Esophagus mucosa (tissue), 1 donor: ENCODE data around the gene PHACTR3. TPM values are rescaled to one million over a fixed set of nuclear protein-coding genes. Genes with fewer than 3 reads are reported as not detected.

ENCODE experiments used
- ATAC-seq: fragments of 200-7000 bp; cut with Tn5 transposase; one replicate; pipeline ENCODE4 v1.9.1; 2020
- total RNA-seq: library from RNA; stranded (reverse); gene quantifications from one replicate; pipeline ENCODE4 v1.2.4, GENCODE V29; 2023
- donor health status: DM: yes; HTN: yes; CAD: no.

PHACTR3 gene
- total RNA-seq, 1 donor from 2014 or later, result not detected

DNA sequence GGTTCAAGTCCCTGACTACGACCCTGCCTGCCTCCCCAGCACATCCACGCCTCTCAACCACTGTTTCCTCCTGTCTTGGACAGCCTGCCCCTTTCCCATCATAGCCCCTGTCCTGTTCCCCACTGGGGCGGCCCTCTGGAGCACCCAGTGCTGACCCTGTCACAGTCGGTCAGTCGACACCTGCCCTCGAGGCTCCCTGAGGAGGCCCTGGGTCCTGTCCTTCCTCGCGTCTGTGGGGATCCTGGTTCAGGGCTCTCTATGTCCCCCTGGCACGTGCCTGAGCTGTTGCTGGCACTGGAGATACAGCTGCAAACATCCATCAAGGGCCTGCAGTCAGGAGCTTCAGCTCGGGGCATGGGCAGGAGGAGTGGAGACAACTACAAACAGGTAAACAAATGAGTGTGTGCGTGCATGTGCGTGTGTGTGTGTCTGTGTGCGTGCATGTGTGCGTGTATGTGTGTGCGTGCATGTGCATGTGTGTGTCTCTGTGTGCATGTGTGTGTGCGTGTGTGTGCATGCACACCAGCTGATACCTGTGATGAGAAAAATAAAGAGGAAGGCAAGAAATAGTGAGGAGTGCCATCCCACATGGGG lies 132.8 kb downstream of the PHACTR3 start:
- no peak for ATAC-seq

DNA sequence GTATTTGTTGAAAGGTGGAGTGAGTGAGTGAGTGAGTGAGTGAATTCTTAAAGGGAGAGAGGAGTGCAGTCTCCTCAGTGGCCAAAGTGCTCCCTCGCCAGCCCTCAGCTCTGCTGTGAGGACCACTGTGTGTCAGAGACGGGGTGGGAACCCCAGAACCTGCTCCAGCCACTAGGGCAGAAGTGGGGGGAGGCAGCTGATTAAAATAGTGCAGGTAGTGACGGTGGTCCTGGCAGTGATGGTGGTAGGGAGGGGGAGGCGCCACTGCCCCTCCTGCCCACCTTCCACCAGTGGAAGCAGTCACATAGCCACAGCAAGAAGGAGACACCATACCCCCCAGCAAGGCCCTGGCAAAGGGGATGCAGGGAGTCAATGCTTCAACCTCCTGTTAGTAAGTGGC lies 133.5 kb downstream of the PHACTR3 start:
- no peak for ATAC-seq

DNA sequence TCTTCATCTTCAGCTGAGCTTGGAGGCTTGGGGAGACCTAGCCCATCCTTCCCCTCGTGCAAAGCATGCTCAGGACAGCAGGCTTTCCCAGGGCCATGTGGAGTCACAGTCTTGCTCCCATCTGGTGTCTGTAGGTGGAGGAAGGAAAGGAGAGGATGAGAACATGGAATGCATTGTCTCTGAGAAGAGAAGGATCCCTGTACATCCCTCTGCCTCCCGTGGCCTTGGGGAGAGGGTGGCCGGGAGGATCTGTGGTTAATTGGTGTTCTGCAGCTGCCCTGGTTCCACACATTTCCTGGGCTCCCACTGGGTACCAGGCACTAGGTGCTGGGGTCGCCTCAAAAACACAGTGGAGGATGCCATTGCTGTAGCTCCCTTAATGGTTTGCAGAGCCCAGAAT lies 134.5 kb downstream of the PHACTR3 start:
- ATAC-seq, result no peak

DNA sequence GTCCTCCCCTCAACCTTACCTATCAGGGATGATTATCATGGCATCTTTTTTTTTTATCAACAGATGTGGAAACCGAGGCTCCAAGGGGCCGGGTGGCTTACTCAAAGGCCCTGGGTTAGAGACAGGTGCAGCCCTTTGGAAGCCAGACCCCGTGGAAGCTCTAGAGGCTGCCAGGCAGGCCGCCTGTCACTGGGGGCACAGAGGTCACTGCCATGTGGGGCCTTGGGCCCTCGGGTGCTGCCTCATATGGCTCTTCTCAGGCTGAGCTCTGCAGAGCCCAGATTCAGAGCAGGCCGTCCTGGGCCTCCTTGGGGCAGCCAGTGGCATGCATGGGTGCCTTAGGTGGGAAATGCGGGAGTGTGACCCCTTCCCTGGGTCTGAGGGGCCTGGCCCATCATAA lies 136.3 kb downstream of the PHACTR3 start:
- no peak for ATAC-seq

DNA sequence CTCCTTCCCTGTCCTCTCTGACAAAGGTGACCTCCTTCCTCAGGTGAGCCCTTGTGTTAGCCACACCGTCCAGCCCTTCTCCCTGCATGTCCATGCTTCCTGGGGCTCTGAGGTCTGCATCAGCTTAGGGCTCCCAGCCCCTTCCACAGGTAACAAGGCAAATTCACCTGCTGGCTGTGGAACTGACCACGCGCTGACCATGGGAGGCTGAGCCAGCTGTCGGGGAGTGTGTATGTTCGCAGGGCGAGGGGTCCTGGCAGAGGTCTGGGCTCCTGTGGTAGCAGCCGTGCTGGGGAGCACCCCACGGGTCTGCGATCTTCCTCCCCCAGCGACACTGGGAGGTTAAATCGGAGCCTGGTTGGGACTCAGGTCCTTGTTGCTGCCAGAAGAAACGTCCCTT lies 136.7 kb downstream of the PHACTR3 start:
- ATAC-seq, result no peak

DNA sequence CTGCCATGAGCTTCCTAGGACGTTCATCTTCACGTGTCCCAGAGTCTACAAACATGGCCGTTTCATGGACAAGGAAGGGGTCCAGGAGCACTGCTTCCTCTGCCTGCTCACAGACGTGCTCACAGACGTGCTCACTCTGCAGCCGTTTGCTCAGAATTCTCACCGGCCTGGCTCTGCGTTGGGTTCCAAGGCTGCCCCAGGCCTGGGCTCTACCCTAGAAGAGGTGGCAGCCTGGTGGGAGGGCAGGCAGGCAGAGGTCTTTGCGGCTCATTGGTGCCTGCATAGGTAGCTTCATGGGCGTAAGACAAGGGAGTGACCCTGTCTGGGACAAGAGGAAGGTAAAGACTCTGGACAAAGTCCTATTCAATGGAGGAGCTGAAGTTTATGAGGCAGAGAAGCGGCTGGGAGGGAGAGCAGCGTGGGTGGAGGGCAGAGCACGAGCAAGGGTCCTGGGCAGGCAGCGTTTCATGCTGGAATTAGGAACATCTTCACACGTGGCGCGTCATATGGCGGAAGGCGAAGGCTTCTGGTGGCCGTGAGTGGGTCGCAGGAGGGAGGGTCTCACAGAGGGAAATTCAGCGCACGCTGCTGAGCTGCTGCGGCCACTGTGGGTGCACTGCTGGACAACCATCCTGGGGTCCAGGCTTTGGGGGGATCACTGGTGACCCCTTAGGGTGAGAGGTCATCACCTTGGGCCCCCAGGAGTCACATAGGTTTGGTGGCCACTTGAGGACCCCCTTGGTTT lies 138.2 kb downstream of the PHACTR3 start:
- no peak for ATAC-seq

DNA sequence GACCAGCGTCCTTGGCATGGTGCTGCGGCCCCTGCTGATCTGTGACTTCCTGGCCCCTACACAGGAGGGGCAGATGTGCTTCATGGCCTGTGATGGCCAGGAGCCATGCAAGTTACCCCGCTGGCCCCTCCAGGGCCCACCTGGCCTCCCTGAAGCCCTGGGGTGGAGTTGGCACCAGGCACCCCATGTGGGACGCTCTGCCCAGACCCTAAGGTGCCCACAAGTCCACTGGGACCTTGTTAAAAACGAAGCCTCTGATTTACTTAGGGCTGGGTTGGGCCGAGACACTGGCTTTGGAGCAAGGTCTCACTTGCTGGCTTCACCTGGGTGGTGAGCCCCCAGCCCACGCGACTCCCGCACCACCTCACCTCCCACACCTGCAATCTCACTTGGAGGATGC lies 139.0 kb downstream of the PHACTR3 start:
- ATAC-seq, result no peak

DNA sequence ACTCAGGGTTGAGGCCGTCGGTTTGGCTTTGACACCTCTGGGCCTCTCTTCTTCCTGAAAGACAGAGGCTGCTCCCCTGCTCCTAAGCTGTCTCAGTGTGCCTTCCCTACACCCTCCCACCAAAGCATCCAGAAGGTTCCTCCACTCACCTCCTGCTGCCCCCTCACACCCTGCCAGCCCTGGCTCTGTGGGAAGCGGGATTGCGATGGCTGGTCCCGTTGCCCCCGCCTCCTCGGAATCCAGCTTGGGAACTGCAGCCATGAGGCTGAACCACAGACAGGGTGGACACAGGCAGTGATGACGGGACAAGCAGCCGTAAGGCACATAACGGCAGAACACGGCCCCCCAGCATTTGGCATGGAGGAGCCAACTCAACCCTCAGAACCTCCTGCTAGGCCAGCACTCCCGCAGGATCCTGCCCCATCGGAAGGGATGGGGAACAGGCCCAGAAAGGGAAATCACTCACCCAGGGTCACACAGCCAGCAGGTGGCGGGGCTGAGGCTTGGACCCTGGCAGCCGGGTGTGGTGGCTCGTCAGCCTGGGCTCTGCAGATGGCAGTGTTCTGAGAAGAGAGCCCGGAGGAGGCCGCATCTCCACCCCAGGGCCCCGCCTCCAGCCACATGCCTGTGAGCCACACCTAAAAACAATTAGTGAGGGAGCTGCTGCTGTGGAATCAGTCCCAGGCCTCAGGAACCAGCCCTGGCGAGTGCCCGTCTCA lies 139.6 kb downstream of the PHACTR3 start:
- ATAC-seq, result peak; percentile 24

DNA sequence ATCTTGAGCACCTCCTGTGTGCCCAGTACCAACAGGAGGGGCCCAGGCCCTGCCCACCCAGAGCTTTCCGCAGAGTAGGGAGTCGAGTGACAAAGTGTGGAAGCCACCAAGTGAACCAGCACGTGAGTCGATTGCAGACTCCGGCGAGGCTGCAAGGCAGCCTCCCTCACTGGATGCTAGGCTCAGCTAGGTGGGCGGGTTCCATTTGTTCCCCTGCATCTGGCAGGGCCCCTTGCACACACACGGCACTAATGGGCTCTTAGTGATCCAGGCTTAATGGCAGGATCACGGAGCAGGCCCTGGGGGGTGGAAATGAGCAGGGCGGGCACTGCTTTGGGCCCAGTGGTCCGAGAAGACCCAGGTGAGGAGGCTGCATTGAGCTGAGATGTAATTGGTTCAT lies 140.4 kb downstream of the PHACTR3 start:
- no peak for ATAC-seq

DNA sequence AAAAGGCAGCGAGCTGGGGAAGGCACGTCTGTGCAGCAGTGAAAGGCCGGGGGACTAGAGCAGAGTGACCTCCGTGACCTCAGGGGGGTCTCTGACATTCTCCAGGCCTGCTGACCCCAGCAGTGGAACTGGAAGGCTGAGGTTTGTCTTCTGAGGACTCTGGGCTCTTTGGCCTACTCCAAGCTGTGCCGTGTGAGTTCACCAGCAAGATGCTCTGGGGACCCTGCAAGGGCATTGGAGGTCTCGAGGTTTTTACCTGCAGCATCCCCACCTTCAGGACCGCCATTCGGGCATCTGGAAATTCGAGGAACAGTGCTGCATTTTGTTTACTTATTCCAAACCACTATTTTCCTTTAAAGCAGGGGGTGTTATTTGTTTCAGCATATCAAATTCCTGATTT lies 140.9 kb downstream of the PHACTR3 start:
- ATAC-seq, result no peak

DNA sequence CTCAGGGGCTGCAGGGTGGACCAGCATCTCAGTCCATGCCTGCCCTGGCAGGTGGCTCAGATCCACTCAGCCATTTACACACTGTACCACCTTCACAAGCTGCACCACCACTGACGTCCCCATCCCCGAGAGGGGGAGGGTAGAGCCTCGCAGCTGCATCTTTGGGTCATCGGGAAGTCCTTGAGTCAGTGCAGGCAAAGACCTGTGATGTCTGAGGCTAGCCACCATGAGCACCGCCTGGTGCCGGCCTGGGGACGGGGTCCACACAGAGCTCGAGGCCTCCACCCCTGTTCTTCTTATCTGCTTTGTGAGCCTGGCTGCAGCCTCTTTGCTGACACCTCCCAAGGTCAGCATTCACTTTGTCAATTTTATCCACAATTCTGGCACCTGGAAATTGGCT lies 141.4 kb downstream of the PHACTR3 start:
- no peak for ATAC-seq

DNA sequence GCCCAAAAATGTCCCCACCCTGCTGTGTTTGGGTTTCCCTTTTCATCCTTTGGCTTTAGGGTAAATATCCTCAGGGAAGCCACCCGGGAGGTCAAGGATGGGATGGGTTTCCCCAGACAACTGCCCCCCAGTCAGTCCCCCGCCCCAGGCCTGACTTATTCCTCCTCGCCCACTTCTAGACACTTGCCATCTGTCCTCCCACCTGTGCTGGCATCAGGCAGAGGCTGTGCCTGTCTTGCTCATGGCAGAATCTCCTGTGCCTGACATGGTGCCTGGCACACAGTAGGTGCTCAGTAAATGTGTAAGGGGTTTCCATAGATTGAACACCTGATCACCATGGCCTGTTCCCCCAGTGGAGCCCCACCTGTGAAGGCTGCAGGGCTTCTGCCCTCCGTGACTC lies 141.8 kb downstream of the PHACTR3 start:
- ATAC-seq, result no peak

DNA sequence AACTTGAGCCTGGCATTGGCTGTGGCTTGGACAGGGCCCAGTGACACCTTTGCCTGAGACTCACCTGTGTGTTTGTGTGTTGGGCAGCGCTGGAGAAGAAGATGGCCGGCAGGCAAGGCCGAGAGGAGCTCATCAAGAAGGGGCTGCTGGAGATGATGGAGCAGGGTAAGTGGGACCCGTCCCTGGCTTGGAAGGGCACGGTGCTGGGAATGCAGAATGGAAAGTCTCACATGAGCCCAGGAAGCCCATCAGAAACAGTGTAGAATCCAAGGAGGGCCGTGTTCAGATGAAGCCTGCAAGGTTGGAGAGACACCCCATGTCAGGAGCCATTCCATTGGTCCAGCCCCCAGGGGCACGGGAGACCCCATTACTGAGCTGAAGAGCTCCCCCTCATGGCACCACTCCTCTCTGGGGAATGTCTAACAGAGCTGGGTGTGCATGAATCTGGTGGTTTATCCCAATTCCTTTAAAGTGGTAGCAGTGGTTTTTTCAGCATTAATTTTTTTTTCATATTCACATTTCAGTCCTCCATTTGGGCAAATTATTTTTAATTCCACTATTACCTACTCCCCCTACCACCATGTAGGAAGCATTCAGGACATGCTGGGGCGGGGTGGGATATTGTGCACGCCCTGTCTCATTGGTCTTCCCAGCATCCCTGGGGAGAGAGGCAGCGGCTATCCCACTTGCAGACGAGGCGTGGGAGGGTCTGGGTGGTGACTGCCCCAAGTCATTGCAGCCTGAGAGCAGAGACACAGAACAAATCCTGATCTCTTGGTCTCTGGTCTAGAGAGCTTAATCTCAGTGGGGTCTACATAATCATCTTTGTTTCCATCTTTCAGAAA lies 143.6 kb downstream of the PHACTR3 start:
- no peak for ATAC-seq

DNA sequence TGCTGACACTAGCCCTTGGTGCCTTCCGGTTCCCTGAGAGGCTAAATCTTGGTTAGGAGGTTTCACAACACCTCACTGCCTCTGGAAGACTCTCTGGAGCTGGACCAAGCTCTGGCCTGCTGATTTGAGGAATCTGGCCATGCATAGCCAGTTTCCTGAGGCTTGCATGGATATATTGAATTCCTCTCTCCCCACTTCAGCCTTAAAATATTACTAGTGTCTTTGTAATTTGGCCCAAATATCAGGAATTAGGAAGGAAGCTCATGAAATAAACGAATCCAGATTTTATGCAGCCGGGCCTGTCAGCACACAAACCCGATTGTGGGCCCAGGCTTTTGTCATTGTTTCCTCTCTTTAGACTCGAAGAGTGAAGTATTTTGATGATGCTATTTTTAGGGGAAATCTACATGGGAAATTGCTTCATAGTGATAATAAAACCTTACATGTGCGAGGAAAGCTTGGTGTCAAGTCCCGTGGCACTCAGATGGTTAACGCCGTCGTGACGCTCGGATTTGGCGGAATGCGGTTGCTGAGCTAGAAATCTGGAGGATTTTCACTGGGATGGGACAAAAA lies 144.4 kb downstream of the PHACTR3 start:
- no peak for ATAC-seq

DNA sequence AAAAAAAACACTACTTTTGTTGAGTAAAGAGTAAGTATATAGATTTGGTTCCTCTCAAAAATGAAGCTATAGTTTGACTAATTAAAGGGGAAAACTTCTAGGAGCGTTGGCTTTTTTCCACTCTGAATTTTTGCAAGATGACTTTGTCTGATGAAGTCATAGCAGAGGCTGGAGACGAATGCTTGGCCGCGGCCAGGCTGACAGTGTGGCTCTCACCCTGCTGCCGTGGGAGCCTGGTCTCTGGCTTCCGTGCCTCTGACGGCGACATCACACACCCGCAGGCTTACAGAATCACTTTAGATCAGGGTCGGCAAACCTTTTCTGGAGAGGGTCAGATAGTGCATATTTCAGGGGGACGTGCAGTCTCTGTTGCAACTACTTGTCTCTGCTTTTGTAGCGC lies 145.0 kb downstream of the PHACTR3 start:
- no peak for ATAC-seq

DNA sequence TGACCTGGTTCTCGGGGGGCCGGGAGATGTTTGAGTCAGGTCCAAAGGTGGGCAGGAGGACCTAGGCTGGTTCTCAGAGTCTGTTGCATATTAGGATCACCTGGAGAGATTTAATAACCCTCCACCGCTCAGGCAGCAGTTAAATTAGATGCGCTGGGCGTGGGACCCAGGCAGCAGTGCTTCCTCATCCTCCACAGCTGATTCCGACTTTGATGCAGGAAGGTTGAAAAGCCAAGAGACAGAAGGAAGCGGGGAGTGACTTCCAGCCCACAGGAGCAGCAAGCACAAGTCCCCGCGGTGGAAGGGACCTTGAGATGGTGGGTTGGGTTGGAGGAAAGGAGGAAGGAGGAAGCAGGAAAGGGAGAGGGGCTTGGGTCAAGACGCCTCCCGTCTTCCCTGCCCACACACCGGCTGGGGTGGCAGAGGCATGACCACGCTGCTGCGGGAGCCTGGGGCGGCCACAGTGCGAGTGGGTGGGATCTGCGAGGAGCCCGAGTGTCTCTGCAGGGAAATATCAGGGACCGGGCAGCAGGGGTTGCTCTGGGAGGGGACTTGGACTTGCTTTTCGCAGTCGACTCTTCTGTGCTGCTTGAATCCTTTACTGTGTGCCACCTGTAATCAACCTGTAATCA lies 146.0 kb downstream of the PHACTR3 start:
- no peak for ATAC-seq

DNA sequence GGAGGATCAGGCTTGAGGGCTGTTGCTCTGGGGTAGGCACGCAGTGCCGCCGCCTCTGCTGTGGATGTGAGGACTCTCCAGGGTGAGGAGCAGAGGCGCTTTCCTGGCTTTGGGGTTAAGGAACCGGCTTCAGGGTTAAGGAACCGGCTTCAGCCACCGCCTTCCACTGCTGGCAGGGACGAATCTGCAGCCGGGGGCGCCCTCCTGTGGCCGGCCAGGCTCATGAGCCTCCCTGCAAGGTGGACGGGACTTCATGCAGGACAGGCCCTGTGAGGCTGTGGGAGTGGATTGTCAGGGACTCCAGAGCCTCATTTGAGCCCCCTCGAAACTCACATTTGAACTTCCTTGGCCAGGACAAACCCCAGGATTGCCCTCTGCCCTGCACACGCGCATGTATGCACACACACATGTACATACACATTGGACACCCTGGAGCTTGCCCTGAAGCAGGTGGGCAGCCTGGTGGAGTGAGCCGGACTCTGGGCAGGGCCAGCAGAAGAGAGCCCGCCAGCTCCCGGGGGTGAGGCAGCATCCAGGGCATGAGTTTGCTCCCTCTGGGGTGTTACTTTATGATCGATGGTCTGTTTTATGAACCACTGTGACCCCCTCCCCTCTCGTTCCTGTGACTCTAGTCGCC lies 146.9 kb downstream of the PHACTR3 start:
- peak; percentile 79 for ATAC-seq

DNA sequence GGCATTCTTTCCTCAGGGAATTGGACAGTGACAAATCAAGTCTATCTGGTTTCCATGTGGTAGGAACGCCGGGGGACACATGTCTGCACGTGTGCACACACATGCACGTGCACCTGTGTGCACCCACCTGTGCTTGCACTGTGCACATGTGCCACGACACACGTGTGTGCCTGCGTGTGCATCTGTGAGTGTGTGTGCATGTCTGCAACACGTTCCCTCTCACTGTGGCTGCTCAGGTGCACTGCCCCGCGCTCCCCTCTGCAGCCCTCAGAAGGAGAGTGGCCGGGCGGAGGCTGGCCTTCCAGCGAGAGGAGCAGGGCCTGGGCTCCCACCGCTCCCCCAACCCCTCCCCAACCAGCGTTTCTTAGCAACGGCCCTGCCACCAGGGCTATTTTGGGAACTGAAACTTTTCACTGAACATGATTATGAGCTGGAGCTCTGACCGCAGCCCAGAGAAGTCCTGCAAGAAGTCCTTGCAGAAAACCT lies 147.8 kb downstream of the PHACTR3 start:
- ATAC-seq, result no peak

DNA sequence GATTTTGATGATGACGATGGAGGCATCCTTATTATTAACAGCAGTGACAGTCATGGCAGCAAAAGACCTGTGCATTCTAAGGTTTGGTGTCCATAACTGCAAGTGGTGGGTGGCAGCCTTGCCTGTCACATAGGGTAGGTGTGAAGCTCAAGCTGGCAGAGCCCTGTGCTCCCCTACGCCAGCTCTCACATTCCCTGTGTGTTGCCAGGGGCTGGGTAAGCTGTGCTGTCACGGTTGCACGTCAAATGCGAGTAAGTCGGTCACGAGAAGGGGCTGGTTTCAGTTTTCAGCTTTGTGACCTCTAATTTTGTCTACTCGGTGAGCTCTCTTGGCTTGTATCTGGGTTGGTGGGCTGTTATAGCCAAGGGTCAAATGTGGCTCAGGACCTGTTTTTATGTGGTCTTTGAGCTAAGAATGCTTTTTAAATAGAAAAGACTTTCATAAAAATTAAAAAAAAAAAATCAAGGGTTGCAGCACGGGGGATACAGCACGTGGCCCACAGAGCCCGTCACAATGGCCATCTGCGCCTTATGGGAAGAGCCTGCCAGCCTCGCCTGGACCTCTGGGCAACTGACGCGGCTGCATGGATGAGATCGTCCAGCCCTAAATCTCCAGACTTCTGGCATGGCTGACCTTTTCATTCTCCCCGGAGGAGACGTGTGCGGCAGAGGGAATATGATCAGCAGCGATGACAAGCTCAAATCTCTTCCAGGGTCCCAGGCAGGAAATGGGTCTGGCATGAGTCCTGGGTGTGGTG lies 148.5 kb downstream of the PHACTR3 start:
- ATAC-seq, result no peak

DNA sequence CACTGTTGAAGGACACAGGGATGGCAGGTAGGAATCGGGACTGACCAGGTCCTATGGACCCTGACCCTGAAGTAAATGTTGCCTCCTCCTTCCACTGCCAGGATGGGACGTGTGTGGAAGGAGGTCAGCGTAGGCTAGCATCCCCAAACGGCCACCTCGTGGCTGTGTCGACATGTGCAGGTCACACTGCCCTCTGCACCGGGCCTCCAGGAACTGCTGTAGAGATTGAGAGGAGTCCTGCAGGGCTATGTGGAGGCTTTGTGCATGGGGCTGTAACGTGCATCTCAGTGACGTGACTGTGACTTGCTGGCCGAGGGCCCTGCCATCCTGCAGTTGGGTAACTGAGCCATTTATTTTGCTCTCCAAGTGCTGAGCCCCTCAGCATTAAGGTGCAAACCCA lies 149.5 kb downstream of the PHACTR3 start:
- ATAC-seq, result no peak

DNA sequence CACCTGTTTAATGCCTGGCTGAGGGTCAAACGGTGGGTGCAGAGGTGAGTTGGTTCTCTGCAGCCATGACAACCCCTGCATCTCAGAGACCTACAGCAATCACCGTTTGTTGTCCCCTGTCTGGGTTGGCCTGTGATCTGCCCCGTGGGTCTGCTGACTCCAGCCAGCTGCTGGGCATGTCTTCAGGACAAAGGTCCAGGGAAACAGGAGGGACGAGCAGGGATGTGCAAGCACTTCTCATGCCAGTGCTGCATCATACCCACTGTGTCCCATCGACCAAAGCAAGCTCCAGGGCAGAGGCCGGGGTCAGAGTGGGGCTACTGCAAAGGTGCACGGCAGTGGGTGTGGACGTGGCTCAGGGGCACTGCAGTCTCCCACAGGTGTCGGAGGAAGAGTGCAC lies 150.2 kb downstream of the PHACTR3 start:
- ATAC-seq, result no peak
